GM06990 (cell line): ENCODE data around the gene DDA1.

Experiments
- DNase-seq: peaks from one replicate; pipeline ENCODE4 v3.0.0-alpha.2; 2011; ENCODE audit not compliant: insufficient read length; ENCODE audit errors: extremely low read depth
- H3K27me3 ChIP-seq: replicated peaks from 2 replicates; pipeline ENCODE4 v1.6.0; 2011; ENCODE audit warnings: low read length; ENCODE audit not compliant: control insufficient read depth, insufficient read depth
- H3K36me3 ChIP-seq: 2 replicates; pipeline ENCODE4 v1.5.1; 2011; ENCODE audit warnings: low read length; ENCODE audit not compliant: control insufficient read depth, insufficient read depth
- H3K4me3 ChIP-seq: replicated peaks from 2 replicates; pipeline ENCODE4 v1.5.1; 2011; ENCODE audit warnings: low read depth, mild to moderate bottlenecking, control low read depth, low read length
- CTCF ChIP-seq: IDR thresholded peaks from 2 replicates; pipeline ENCODE4 v1.5.1; 2011; ENCODE audit warnings: low read length, control low read depth, mild to moderate bottlenecking, inconsistent platforms; ENCODE audit not compliant: insufficient read depth, poor library complexity, severe bottlenecking

Gene DDA1

GRCh38 chr19:17285415-17286135 is 23.8 kb upstream of the DDA1 start:
- no peak overlapping the region for H3K4me3 ChIP-seq
- peaks cover 11% of the 10 kb centered on the region for H3K36me3 ChIP-seq
- no peaks in the 10 kb centered on the region for H3K27me3 ChIP-seq
- no peak for DNase-seq
- TF ChIP-seq CTCF = no peak

- no peaks in the 10 kb centered on the region for H3K27me3 ChIP-seq
- no peak for DNase-seq
These were observed 23.1 kb upstream of the DDA1 start for GRCh38 chr19:17286263-17286662.

GRCh38 chr19:17286752-17287151 is 22.6 kb upstream of the DDA1 start:
- H3K36me3 ChIP-seq = peaks cover 11% of the 10 kb centered on the region
- no peaks in the 10 kb centered on the region for H3K27me3 ChIP-seq
- TF ChIP-seq CTCF = no peak
- H3K4me3 ChIP-seq = no peak overlapping the region
- DNase-seq = no peak

More at GRCh38 chr19:17286263-17286662, 23.1 kb upstream of the DDA1 start:
- no peak for TF ChIP-seq CTCF
- H3K36me3 ChIP-seq = peaks cover 11% of the 10 kb centered on the region
- no peak overlapping the region for H3K4me3 ChIP-seq

- peak; percentile 69 for DNase-seq
- peaks cover 5% of the 10 kb centered on the region for H3K36me3 ChIP-seq
- H3K27me3 ChIP-seq = no peaks in the 10 kb centered on the region
- H3K4me3 ChIP-seq = no peak overlapping the region
- TF ChIP-seq CTCF = no peak
These were observed 19.9 kb upstream of the DDA1 start for GRCh38 chr19:17289489-17289888.

GRCh38 chr19:17292301-17293074 is 16.9 kb upstream of the DDA1 start:
- H3K36me3 ChIP-seq = no peaks in the 10 kb centered on the region
- H3K27me3 ChIP-seq = no peaks in the 10 kb centered on the region
- peak; percentile 82 for DNase-seq
- H3K4me3 ChIP-seq = peak overlapping the region; percentile 71
- peak; percentile 81 for TF ChIP-seq CTCF
